Osteoblast (primary cell): Measurements from ENCODE around the gene FAP. TPM values are rescaled to one million over a fixed set of nuclear protein-coding genes. Genes with fewer than 3 reads are reported as not detected.

Source experiments
- DNase-seq: peaks from one replicate; pipeline ENCODE4 v3.0.0; 2011; ENCODE audit warnings: low spot score, mixed read lengths; ENCODE audit not compliant: insufficient read length; ENCODE audit errors: missing footprints
- H2AFZ ChIP-seq: 2 replicates; pipeline ENCODE4 v1.6.0; 2011; ENCODE audit warnings: mild to moderate bottlenecking, low read length
- H3K27ac ChIP-seq: 2 replicates; pipeline ENCODE4 v1.5.1; 2011; ENCODE audit warnings: mild to moderate bottlenecking, low read depth, low read length, moderate library complexity
- H3K27me3 ChIP-seq: 2 replicates; pipeline ENCODE4 v1.6.0; 2012; ENCODE audit warnings: mild to moderate bottlenecking, control low read depth, inconsistent platforms, low read length, moderate library complexity; ENCODE audit not compliant: insufficient read depth
- H3K36me3 ChIP-seq: 2 replicates; pipeline ENCODE4 v1.5.1; 2011; ENCODE audit warnings: mild to moderate bottlenecking, low read length, control low read depth, moderate library complexity; ENCODE audit not compliant: insufficient read depth
- H3K4me1 ChIP-seq: 2 replicates; pipeline ENCODE4 v1.5.1; 2011; ENCODE audit warnings: mild to moderate bottlenecking, low read length, control low read depth, moderate library complexity; ENCODE audit not compliant: insufficient read depth
- H3K4me2 ChIP-seq: 2 replicates; pipeline ENCODE4 v1.6.0; 2011; ENCODE audit warnings: mild to moderate bottlenecking, low read length; ENCODE audit not compliant: insufficient read depth
- H3K4me3 ChIP-seq: fragments of 200-600 bp; sonication (generic); 3 replicates; pipeline ENCODE4 v1.5.1; 2012; ENCODE audit warnings: mild to moderate bottlenecking, low read length, inconsistent platforms; ENCODE audit not compliant: insufficient read depth
- H3K79me2 ChIP-seq: 2 replicates; pipeline ENCODE4 v1.6.0; 2012; ENCODE audit warnings: mild to moderate bottlenecking, low read length, control low read depth, inconsistent platforms; ENCODE audit not compliant: insufficient read depth
- H3K9me3 ChIP-seq: 2 replicates; pipeline ENCODE4 v1.5.1; 2011; ENCODE audit warnings: low read depth, low read length, control low read depth
- H4K20me1 ChIP-seq: 2 replicates; pipeline ENCODE4 v1.6.0; 2012; ENCODE audit warnings: mild to moderate bottlenecking, low read length, control low read depth; ENCODE audit not compliant: insufficient read depth
- total RNA-seq: library from RNA; depleted of rRNA; stranded (reverse); fragments of >200 nt; gene quantifications from 2 replicates; pipeline ENCODE4 v1.2.3, GENCODE V29; 2012
- TF ChIP-seq, protein P1 (sequence below): IDR thresholded peaks from 2 replicates; pipeline ENCODE4 v1.5.1; 2011; ENCODE audit warnings: mild to moderate bottlenecking, low read depth, low read length, moderate library complexity; ENCODE audit errors: extremely low read depth

Gene FAP
- total RNA-seq, 1 donor = 464 TPM

DNA sequence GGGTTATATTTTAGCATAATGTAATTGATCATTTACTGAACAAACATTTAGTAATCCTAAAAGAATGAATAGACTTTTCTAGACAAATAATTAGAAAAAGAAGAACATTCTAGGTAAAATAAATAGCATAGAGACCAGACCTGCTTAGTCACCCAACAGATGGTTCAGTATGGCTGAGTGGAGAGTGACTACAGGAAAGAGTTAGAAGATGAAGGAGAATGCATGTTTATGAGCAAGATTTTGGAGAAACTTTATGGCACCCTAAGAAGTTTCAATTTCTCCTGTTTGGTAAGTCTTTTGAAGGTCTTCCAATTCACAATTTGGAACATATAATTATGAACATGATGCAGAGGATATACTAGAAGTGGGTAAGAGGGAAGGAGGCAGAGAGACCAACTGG is 32.9 kb downstream of the FAP start:
- Histone ChIP-seq H3K4me2 (no peak overlapping the region), H3K27ac (no peak overlapping the region)

DNA sequence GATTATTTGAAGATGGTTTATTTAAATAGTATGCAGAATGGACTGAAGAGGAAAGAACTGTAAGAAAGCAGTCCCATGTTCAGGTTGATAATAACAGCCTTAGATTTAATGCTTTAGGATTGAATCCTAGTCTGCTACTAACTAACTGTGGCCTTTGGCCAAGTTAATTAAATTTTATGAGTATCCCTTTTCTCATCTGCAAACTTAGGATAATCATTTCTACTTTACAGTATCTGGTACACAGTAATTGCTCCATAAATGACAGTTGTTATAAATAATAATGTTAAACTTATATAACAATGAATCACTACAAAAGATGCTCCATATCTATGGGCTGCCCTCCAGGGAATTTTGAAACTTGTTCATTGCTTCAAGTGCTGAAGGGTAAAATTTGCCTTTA is 41.0 kb downstream of the FAP start:
- H4K20me1 ChIP-seq = peaks cover 4% of the 10 kb centered on the region
- H2AFZ ChIP-seq = no peak overlapping the region
- no peak overlapping the region for H3K27ac ChIP-seq
- H3K9me3 ChIP-seq = no peaks in the 10 kb centered on the region
- H3K36me3 ChIP-seq = peaks cover 92% of the 10 kb centered on the region
- no peaks in the 10 kb centered on the region for H3K27me3 ChIP-seq
- H3K4me3 ChIP-seq = no peak overlapping the region
- TF ChIP-seq, protein P1, sequence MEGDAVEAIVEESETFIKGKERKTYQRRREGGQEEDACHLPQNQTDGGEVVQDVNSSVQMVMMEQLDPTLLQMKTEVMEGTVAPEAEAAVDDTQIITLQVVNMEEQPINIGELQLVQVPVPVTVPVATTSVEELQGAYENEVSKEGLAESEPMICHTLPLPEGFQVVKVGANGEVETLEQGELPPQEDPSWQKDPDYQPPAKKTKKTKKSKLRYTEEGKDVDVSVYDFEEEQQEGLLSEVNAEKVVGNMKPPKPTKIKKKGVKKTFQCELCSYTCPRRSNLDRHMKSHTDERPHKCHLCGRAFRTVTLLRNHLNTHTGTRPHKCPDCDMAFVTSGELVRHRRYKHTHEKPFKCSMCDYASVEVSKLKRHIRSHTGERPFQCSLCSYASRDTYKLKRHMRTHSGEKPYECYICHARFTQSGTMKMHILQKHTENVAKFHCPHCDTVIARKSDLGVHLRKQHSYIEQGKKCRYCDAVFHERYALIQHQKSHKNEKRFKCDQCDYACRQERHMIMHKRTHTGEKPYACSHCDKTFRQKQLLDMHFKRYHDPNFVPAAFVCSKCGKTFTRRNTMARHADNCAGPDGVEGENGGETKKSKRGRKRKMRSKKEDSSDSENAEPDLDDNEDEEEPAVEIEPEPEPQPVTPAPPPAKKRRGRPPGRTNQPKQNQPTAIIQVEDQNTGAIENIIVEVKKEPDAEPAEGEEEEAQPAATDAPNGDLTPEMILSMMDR = no peak
- H3K4me2 ChIP-seq = no peak overlapping the region
- peaks cover 15% of the 10 kb centered on the region for H3K4me1 ChIP-seq
- no peaks in the 10 kb centered on the region for H3K79me2 ChIP-seq
- no peak for DNase-seq

More for the DNA sequence above, 32.9 kb downstream of the FAP start:
- peaks cover 79% of the 10 kb centered on the region for H3K36me3 ChIP-seq
- no peaks in the 10 kb centered on the region for H3K9me3 ChIP-seq
- DNase-seq = no peak
- TF ChIP-seq, protein P1 = no peak
- H3K4me1 ChIP-seq = peaks cover 6% of the 10 kb centered on the region
- H2AFZ ChIP-seq = no peak overlapping the region
- no peak overlapping the region for H3K4me3 ChIP-seq
- peaks cover 8% of the 10 kb centered on the region for H3K79me2 ChIP-seq
- H4K20me1 ChIP-seq = no peaks in the 10 kb centered on the region
- no peaks in the 10 kb centered on the region for H3K27me3 ChIP-seq

GRCh38 chr2:162200636-162201035 is 42.6 kb downstream of the FAP start:
- H3K36me3 ChIP-seq = peaks cover 92% of the 10 kb centered on the region
- no peak for DNase-seq
- no peaks in the 10 kb centered on the region for H3K79me2 ChIP-seq
- TF ChIP-seq, protein P1 = no peak
- peaks cover 7% of the 10 kb centered on the region for H4K20me1 ChIP-seq
- H3K4me1 ChIP-seq = peaks cover 29% of the 10 kb centered on the region
- no peaks in the 10 kb centered on the region for H3K27me3 ChIP-seq
- H3K9me3 ChIP-seq = no peaks in the 10 kb centered on the region
- no peak overlapping the region for H2AFZ ChIP-seq
- no peak overlapping the region for H3K27ac ChIP-seq
- H3K4me3 ChIP-seq = no peak overlapping the region
- no peak overlapping the region for H3K4me2 ChIP-seq

GRCh38 chr2:162199913-162200312 is 43.3 kb downstream of the FAP start:
- H3K79me2 ChIP-seq = peaks cover 2% of the 10 kb centered on the region
- peaks cover 29% of the 10 kb centered on the region for H3K4me1 ChIP-seq
- no peak overlapping the region for H3K27ac ChIP-seq
- TF ChIP-seq, protein P1 = no peak
- no peaks in the 10 kb centered on the region for H3K9me3 ChIP-seq
- no peak overlapping the region for H3K4me2 ChIP-seq
- H3K27me3 ChIP-seq = no peaks in the 10 kb centered on the region
- peaks cover 7% of the 10 kb centered on the region for H4K20me1 ChIP-seq
- no peak overlapping the region for H2AFZ ChIP-seq
- H3K36me3 ChIP-seq = peaks cover 96% of the 10 kb centered on the region
- no peak overlapping the region for H3K4me3 ChIP-seq
- no peak for DNase-seq
